ENCODE results near the gene STRBP.

STRBP gene

GRCh38 chr9:123121457-123121856 is 146.9 kb downstream of the STRBP start:
- DNase-seq = no peak

DNA sequence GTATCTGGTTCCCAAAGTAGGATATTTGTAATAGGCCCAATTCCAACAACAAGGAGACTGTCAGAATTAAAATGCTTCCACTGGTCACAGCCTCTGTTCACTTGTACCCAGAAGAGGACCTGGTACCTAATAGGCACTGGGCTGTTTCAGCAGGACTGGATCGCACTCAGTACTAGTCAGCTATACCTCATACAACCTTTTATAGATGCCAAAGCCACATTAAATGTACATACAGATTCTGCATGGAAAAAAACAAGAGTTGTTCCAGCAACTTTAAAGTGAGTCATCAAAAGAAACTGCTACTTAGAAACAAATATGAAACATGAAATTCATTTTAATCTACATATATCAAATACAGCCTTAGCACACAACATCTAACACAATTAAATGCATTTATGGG is 147.4 kb downstream of the STRBP start:
- no peak for DNase-seq

DNA sequence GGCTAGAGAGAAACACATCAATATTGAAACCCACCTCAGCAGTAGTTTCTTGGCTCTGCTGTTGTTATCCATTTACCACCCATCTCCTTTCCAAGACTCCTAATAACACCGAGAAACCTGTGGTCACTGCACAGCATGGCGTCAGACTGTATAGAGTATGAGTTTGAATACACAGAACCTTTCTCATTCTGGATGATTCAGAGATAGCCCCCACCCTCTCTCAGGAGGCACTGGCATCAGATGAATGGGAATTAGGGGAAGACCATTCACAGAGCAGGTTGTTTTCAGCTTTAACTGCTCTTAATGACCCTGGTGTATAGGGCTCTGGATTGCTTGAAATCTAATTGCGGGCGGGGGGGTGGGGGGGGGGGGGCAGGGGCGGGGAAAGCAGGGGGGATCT is 148.3 kb downstream of the STRBP start:
- DNase-seq = no peak

GRCh38 chr9:123119566-123119965 is 148.8 kb downstream of the STRBP start:
- DNase-seq = peak; percentile 46

GRCh38 chr9:123116036-123116435 is 152.3 kb downstream of the STRBP start:
- DNase-seq = no peak

GRCh38 chr9:123115146-123115913 is 153.1 kb downstream of the STRBP start:
- no peak for DNase-seq

GRCh38 chr9:123113185-123113584 is 155.2 kb downstream of the STRBP start:
- DNase-seq = no peak

DNA sequence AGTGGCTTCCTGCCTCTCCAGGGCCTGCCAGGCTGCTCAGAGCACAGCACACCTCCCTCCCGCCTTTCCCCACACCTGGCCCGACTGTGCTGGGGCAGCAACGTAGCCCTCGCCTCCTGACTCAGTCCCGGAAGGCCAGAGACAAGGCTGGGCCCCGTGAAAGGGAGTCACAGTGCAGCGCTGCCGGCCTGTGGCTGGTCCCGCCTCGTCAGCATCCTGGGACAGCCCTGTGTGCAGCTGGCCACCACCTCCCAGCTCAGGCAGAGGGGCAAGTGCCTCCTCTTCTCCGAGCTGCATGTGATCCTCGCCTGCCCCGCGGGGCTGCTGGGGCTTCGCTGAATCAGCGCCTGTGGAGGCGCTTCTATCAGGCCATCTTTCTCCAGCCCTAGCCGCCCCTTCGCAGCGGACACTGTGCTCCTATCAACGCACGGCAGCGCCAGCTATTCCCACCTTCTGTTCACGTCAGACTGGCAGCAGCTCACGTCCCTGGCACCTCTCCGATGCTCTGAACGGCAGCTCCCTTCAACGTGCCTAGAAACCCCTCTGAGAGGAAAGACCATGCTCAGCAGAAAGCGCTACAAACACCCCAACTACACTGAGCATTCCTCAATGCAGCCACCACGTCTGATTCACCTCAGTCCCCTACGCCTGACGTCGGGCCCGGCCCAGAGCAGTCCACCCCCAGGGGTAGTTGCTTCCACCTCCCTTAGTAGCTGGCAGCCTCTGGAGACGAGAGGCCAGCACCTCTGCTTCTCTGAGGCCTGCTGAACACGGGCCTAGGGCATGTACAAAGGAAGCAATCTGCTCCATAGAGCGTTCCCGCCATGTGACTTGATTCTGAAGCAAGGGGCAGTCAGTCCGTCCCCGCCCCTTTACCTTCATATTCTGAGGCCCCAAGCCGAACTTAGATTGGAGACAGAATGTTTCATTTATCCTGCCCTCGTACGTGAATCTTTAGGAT is 156.1 kb downstream of the STRBP start:
- no peak for DNase-seq

DNA sequence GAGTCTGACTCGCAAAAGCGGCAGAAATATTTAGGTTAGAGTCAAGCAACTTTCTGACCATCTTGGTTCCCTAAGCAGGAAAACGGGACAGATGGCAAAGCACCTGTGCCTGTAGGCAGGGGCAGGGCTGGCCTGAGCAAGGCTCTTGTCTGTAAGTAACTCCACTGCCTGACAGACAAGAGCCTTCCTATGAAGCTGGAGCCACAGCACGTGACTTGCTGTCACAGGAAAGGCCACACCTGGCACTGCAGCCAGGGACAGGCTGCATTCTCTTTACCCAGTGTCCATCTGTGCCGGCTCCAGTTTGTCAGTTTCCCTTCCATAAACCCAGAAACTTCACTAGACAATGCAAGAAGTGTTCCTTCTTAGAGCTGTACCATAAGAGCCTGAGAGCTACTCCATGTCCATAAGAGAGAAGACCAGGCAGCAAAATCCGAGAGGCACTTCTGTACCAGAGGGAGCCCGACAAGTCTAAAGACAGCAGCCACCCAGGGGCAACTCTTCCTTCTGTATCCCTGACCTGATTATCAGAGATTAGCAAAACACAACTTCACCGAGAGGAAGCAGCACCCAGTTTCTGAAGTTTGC is 156.9 kb downstream of the STRBP start:
- DNase-seq = no peak

DNA sequence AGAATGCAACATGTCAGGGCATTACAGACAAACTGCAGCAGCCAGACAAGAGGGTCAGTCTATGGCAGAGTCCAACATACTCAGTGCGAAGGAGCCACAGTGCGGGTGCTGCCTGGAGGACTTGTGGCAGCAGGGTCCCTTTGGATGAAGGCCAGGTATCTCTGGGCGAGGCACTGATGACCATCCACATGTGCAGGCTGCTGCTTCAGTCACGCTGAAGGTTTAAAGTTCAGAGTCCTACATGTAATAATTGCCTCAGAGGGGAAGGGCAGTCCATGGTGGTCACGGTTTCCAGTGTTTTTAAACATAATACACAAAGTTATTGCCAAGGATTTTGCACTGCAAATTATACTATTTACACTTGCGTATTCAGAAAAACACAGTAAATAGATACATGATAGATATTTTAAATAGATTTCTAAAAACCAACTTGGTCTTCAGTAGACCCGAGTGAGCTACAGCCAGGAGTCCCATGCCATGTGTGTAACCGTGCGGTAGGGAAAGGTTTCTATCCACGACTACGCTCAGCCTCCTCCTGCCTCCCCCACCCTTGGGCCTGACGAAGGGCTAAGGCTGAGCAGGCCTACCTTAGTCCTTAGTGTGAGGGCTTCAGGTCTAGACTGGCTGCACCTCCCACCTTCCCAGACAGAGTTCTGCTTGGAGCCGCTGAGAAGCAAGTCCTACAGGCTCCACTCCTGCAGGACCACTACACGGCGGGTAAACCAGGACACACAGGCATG is 158.7 kb downstream of the STRBP start:
- no peak for DNase-seq

- DNase-seq = no peak
Observed at GRCh38 chr9:123108976-123109375, 159.4 kb downstream of the STRBP start.

DNA sequence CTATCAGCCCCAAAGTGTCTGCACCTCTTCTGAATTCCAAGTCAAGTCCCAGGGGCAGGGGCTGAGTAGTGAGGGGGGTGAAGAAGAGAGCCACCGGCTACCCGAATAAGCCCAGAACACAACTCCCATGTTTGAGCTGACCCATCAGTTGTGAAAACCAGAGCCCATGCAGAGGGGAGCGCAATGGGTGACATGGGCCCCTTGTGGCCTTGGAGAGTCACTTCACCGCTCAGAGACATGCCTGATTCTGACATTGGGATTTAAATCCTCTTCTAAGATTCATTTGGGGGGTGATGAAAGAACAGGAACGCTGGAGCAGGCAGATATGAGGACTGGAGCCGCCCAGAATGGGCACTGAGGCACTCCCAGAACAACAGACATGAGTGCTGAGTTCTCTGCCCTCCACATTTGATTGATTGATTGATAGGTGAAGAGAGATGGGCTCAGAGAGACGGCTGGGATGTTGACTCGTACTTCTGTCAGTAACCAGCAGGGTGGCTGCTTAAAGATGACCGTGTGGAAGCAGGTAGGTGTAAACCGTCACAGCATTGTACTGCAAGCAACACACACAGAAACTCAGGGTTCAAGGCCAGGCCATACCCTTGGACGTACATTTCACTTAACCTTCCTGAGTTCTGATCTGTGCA is 160.6 kb downstream of the STRBP start:
- no peak for DNase-seq

DNA sequence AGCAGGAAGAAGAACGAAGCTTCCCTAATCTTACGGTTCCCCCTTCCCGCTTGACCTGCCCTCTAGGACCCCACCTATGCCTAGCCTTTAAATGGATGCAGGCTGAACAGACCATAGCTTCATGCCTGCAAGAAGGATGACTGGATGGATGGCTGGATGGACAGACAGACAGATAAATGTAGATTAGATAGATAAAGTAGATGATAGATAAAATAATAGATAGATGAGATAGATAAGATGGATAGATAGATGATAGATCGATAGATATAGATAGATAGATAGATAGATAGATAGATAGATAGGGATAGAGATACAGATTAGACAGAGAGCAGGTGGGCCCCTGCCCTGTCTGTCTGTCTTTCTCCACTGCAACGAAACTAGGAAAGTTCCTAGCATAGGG is 162.9 kb downstream of the STRBP start:
- no peak for DNase-seq

GRCh38 chr9:123104807-123105206 is 163.6 kb downstream of the STRBP start:
- DNase-seq = no peak

DNA sequence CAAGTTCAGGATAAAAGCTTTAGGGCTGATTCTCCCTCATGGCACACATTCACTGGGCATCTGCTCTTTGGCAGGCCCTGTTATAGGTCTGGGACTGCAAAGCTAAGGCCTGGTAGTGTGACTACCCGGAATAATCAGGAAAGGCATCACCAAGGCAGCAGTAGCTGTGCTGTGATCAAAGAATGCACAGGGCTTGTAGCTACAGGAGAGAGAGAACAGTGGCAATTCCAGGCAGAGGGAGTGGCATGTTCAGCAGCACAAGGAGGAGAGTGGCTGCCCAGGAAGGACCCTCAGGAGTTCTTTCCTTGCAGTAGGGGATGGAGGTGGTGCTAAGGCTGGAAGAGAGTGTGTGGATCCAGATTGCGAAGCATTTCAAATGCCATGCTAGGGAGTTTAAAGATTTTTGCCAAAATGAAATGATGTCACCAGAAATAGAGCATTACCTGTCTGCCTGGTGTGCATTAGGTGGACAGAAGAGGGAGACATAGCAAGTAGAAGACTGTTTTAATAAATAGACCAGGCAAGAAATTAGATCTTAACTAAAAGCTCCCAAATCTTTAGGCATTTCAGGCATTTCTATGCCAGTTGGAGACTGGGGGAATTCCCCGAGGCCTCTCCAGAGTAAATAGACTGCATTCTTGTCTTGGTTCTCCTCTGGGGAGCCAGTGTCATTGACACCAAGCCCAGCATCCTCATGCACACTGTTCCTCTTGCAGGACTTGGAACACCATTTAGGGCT is 165.8 kb downstream of the STRBP start:
- peak; percentile 56 for DNase-seq

DNA sequence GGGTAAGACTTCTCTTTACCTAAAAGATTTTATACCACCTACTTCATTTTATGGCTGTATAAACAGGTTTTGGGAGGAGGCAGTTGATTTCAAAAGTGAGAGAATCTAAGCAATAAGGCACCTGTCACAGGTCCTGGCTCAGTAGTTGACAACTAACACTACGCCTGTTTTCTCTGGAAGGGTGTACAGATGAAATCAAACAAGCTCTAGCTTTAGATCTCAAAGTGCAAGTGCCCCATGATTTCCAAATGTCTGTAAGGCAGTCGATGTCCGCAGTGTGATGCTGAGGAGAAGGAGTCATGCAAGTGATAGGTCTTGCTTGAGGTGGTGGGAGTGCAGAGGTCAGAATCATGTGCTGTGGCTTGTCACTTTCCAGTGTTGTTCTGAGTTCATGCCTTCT is 168.8 kb downstream of the STRBP start:
- DNase-seq = no peak

DNA sequence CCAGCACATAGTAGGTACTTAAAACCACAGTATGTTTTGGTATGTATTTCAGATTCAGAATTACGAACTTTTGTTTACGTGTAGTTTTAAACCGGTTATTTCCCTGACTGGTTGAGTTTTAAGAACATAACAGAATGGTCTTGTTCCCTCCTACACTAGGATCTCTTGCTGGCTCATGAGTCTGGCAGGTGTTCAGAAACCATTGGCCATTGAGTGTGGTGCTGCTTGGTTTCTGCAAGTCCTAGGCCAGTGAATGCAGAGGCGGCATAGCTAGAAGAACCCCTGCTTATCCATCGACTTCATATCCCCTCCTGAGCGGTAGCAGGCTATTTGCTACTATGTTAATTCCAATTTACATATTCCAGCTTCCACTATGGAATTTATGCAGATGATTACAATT is 169.3 kb downstream of the STRBP start:
- DNase-seq = no peak

- DNase-seq = no peak
Observed at GRCh38 chr9:123098096-123098459, 170.3 kb downstream of the STRBP start.

DNA sequence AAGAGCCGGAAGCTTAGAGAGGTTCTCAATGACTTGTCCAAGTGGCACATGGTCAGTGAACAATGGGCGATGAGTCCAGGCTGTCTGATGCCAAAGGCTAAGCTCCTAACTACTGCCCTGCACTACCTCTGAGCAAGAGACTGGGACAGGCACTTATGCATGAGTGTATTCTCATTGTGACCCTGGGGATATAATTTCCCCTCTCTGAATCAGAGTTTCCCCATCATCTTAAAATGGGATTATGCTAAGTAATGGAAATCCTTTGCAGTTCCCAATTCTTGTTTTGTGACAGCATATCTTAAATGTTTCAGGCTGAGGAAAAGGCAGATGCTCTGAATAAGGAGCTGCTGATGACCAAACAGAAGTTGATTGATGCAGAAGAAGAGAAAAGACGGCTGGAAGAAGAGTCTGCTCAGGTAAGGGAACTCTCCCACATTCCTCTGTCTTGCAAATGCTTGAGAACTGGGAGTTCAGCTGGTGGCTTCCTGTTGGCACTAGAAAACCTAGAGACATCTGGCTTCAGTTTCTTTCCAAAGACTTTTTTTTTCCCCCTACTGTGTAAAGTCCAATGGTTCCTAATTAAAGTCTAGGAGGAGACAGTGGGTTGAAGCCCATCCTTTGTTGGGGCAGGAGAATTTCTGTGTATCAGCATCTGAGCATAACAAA is 170.8 kb downstream of the STRBP start:
- DNase-seq = no peak

- DNase-seq = no peak
Observed at GRCh38 chr9:123096987-123097386, 171.4 kb downstream of the STRBP start.

DNA sequence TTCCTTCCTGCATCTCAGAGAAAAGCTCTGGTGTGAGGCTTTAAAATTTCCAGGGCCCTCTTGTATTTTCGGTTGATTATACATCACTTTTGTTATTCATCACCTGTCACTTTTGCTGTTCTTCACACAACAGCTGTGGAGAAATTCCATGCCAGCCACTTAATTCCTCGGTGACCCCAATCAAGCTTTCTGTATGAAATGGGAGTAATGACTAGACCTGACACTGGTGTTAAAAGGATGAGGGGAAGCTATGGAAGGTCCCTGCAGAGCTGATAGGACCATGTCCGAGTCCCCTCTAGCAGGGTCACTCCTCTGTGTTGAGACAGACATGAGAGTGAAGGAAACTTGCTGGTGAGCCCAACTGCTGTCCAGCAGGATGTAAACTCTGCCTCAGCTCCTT is 175.2 kb downstream of the STRBP start:
- no peak for DNase-seq
